Effector memory CD4-positive, alpha-beta T cell (primary cell): ENCODE measurements around the gene KANSL2.
A peak's percentile ranks its signal among the peaks of the same experiment; 100 is the strongest.
"Not testable (repeated sequence)": the region's sequence is repeated elsewhere in the genome, so short reads cannot be mapped to it uniquely, and the experiment has no call there.

Source experiments
- DNase-seq, 3 donors: peaks; one replicate each; pipeline ENCODE4 v3.0.0-alpha.2; 2020
- H3K27ac ChIP-seq: 2 replicates; pipeline ENCODE4 v1.7.0; 2013; ENCODE audit warnings: mild to moderate bottlenecking, low read length, moderate library complexity; ENCODE audit not compliant: insufficient read depth, poor library complexity, severe bottlenecking
- H3K27me3 ChIP-seq: replicated peaks from 2 replicates; pipeline ENCODE4 v1.7.0; 2013; ENCODE audit warnings: mild to moderate bottlenecking, low read length; ENCODE audit not compliant: insufficient read depth, control insufficient read depth, poor library complexity, severe bottlenecking
- H3K36me3 ChIP-seq: 2 replicates; pipeline ENCODE4 v1.7.0; 2013; ENCODE audit warnings: mild to moderate bottlenecking, low read length, moderate library complexity; ENCODE audit not compliant: control insufficient read depth, insufficient read depth
- H3K4me1 ChIP-seq: 2 replicates; pipeline ENCODE4 v1.7.0; 2013; ENCODE audit warnings: low read length, mild to moderate bottlenecking; ENCODE audit not compliant: control insufficient read depth, insufficient read depth, poor library complexity, severe bottlenecking
- H3K4me3 ChIP-seq: 2 replicates; pipeline ENCODE4 v1.7.0; 2013; ENCODE audit warnings: low read length, low read depth, mild to moderate bottlenecking; ENCODE audit not compliant: insufficient read depth, poor library complexity, severe bottlenecking
- H3K9me3 ChIP-seq: 2 replicates; pipeline ENCODE4 v1.7.0; 2013; ENCODE audit warnings: mild to moderate bottlenecking, low read length, moderate library complexity; ENCODE audit not compliant: control insufficient read depth

KANSL2 gene

GRCh38 chr12:48686615-48687334 lies 4.7 kb upstream of the KANSL2 start:
- Histone ChIP-seq H3K4me1 (no peaks in the 10 kb centered on the region), H3K27ac (no peak overlapping the region), H3K9me3 (no peaks in the 10 kb centered on the region), H3K27me3 (no peaks in the 10 kb centered on the region), H3K36me3 (peaks cover 8% of the 10 kb centered on the region), H3K4me3 (no peak overlapping the region)
- no peak for DNase-seq

GRCh38 chr12:48686037-48686595 lies 4.1 kb upstream of the KANSL2 start:
- no peak for DNase-seq
- Histone ChIP-seq H3K4me3 (no peak overlapping the region), H3K27me3 (no peaks in the 10 kb centered on the region), H3K4me1 (peaks cover 3% of the 10 kb centered on the region), H3K9me3 (no peaks in the 10 kb centered on the region), H3K36me3 (peaks cover 7% of the 10 kb centered on the region), H3K27ac (no peak overlapping the region)

GRCh38 chr12:48683534-48683933 lies 1.5 kb upstream of the KANSL2 start:
- H3K27me3 ChIP-seq, result no peaks in the 10 kb centered on the region
- H3K4me3 ChIP-seq, result no peak overlapping the region
- H3K27ac ChIP-seq, result no peak overlapping the region
- no peak for DNase-seq
- peaks cover 4% of the 10 kb centered on the region for H3K36me3 ChIP-seq
- no peaks in the 10 kb centered on the region for H3K9me3 ChIP-seq
- H3K4me1 ChIP-seq, result peaks cover 12% of the 10 kb centered on the region

DNA sequence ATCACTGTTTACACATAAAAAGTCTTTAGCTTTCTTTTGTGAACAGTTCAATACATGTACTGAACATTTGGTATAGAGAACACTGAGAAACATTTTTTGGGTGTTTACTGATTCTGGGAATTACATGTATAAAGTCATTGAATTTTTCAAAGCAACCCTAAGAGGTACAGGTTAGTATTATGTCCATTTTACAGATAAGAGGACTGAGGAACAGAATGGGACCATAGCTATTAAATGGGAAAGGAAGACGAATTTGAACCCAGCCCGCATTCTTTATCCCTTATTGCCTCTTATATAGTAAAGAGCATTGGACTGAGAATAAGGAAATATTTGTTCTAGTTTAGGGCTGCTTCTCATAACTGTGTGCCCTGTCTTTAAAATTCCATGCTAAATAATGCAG lies 889 bp upstream of the KANSL2 start:
- Histone ChIP-seq H3K27ac (no peak overlapping the region), H3K4me1 (peaks cover 17% of the 10 kb centered on the region), H3K9me3 (no peaks in the 10 kb centered on the region), H3K27me3 (no peaks in the 10 kb centered on the region), H3K36me3 (peaks cover 5% of the 10 kb centered on the region), H3K4me3 (peak overlapping the region; percentile 75)
- no peak for DNase-seq

- not testable (repeated sequence) for DNase-seq
- peak overlapping the region; percentile 41 for H3K27ac ChIP-seq
Measured at GRCh38 chr12:48682533-48682905, 481 bp upstream of the KANSL2 start.

GRCh38 chr12:48681399-48681709 lies 684 bp downstream of the KANSL2 start:
- no peak for DNase-seq
- H3K9me3 ChIP-seq, result no peaks in the 10 kb centered on the region
- H3K27ac ChIP-seq, result peak overlapping the region; percentile 84
- peaks cover 17% of the 10 kb centered on the region for H3K4me1 ChIP-seq
- peaks cover 12% of the 10 kb centered on the region for H3K36me3 ChIP-seq
- H3K4me3 ChIP-seq, result peak overlapping the region; percentile 75
- H3K27me3 ChIP-seq, result no peaks in the 10 kb centered on the region

More at GRCh38 chr12:48682533-48682905, 481 bp upstream of the KANSL2 start:
- peak overlapping the region; percentile 75 for H3K4me3 ChIP-seq
- H3K36me3 ChIP-seq, H3K9me3 ChIP-seq, H3K27me3 ChIP-seq: not testable (repeated sequence)
- peaks cover 17% of the 10 kb centered on the region for H3K4me1 ChIP-seq

DNA sequence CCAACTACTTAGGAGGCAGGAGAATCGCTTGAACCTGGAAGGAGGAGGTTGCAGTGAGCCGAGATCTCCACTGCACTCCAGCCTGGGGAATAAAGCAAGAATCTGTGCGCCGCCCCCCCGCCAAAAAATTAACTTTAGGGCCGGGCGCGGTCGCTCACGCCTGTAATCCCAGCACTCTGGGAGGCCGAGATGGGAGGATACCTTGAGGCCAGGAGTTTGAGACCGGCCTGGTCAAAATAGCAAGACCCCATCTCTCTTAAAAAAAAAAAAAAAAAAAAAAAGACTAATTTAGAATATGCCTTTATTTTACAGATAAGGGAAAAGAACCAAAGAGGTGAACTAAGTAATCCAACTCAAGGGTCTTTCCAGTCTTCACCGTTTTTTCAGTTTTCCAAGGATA lies 1.2 kb downstream of the KANSL2 start:
- DNase-seq, result no peak
- Histone ChIP-seq H3K9me3 (no peaks in the 10 kb centered on the region), H3K27ac (no peak overlapping the region), H3K4me3 (peak overlapping the region; percentile 75), H3K27me3 (no peaks in the 10 kb centered on the region), H3K4me1 (peaks cover 17% of the 10 kb centered on the region), H3K36me3 (peaks cover 17% of the 10 kb centered on the region)

- Histone ChIP-seq H3K4me3 (no peak overlapping the region), H3K27me3 (no peaks in the 10 kb centered on the region), H3K36me3 (peaks cover 26% of the 10 kb centered on the region), H3K9me3 (no peaks in the 10 kb centered on the region), H3K4me1 (peaks cover 19% of the 10 kb centered on the region), H3K27ac (no peak overlapping the region)
- DNase-seq, result no peak
Measured at GRCh38 chr12:48678551-48679185, 3.4 kb downstream of the KANSL2 start.

- no peak overlapping the region for H3K4me3 ChIP-seq
- no peaks in the 10 kb centered on the region for H3K27me3 ChIP-seq
- H3K27ac ChIP-seq, result no peak overlapping the region
- peaks cover 2% of the 10 kb centered on the region for H3K4me1 ChIP-seq
- peaks cover 65% of the 10 kb centered on the region for H3K36me3 ChIP-seq
- no peaks in the 10 kb centered on the region for H3K9me3 ChIP-seq
- no peak for DNase-seq
Measured at GRCh38 chr12:48671231-48671856, 10.7 kb downstream of the KANSL2 start.

- Histone ChIP-seq H3K27me3 (no peaks in the 10 kb centered on the region), H3K27ac (no peak overlapping the region), H3K4me3 (no peak overlapping the region), H3K36me3 (peaks cover 67% of the 10 kb centered on the region), H3K9me3 (no peaks in the 10 kb centered on the region), H3K4me1 (no peaks in the 10 kb centered on the region)
- no peak for DNase-seq
Measured at GRCh38 chr12:48668996-48669395, 13.0 kb downstream of the KANSL2 start.
